HepG2 (cell line): ENCODE data around the gene ANO9. TPM values are rescaled to one million over a fixed set of nuclear protein-coding genes. Genes with fewer than 3 reads are reported as not detected.

Experiments
- ATAC-seq: fragments of 200-7000 bp; cut with Tn5 transposase; 3 replicates; pipeline ENCODE4 v1.9.1; 2020; ENCODE audit warnings: mild to moderate bottlenecking, moderate library complexity
- BruUV-seq: library from RNA; stranded (reverse); fragments of 400-500 nt; replicated peaks from 2 replicates; lab custom pipeline; 2021; lab: Mats Ljungman, UMichigan
- CTCF ChIA-PET: fragments of 300-600 bp; formaldehyde crosslinking; extraction: SDS; loops from one replicate; lab custom pipeline; 2021; ENCODE audit warnings: low total read pairs, inconsistent platforms, low intra/inter-chr PET ratio; lab: Yijun Ruan, JAX
- POLR2A ChIA-PET: fragments of 350-600 bp; sonication (Branson Sonifier 250); formaldehyde crosslinking; loops from one replicate; lab custom pipeline; 2020; ENCODE audit warnings: antibody characterized with exemption, inconsistent platforms; lab: Yijun Ruan, JAX
- DNase-seq: peaks from one replicate; pipeline ENCODE4 v3.0.0-alpha.2; 2015; ENCODE audit warnings: low spot score
- FAIRE-seq: peaks from 3 replicates; lab custom pipeline; 2011; peaks lifted over from hg19 to GRCh38; lab: Jason Lieb, UNC
- H2AFZ ChIP-seq: one replicate; pipeline ENCODE4 v1.6.1; 2011; ENCODE audit warnings: low read length, inconsistent platforms
- H3K27ac ChIP-seq: fragments of 300-600 bp; 3 replicates; pipeline ENCODE4 v1.8.0; 2011; ENCODE audit warnings: mixed run types, mild to moderate bottlenecking, mixed read lengths, low read length, inconsistent platforms; ENCODE audit not compliant: insufficient read depth; ENCODE audit errors: extremely low read length
- H3K27me3 ChIP-seq, 2 experiments: fragments of 200-600 bp in 1 of 2; 2 replicates in 1 of 2; 3 replicates in 1 of 2; pipeline versions ENCODE4 v1.6.0 to v1.8.0; 2011; ENCODE audit warnings: low read length in 2 of 2, mild to moderate bottlenecking in 2 of 2, moderate library complexity in 2 of 2, inconsistent platforms in 1 of 2; ENCODE audit not compliant: insufficient read depth in 2 of 2, control insufficient read depth in 1 of 2
- H3K36me3 ChIP-seq, 2 experiments: fragments of 200-600 bp in 1 of 2; replicated peaks in 1 of 2; 2 replicates in 1 of 2; 3 replicates in 1 of 2; pipeline versions ENCODE4 v1.5.1 to v1.8.0; 2011; ENCODE audit warnings: low read length in 2 of 2, inconsistent platforms in 1 of 2; ENCODE audit not compliant: insufficient read depth in 2 of 2, control insufficient read depth in 1 of 2
- H3K4me1 ChIP-seq: 2 replicates; pipeline ENCODE4 v1.5.1; 2012; ENCODE audit warnings: low read length, inconsistent platforms; ENCODE audit not compliant: insufficient read depth
- H3K4me2 ChIP-seq: 2 replicates; pipeline ENCODE4 v1.6.0; 2011; ENCODE audit warnings: low read depth, low read length, inconsistent platforms
- H3K4me3 ChIP-seq, 3 experiments: fragments of 200-600 bp in 1 of 3; sonication (generic), shearing (Covaris generic) in 1 of 3; replicated peaks in 1 of 3; 2 replicates each; pipeline ENCODE4 v1.5.1; 2011 to 2016; ENCODE audit warnings: low read length in 3 of 3, inconsistent platforms in 2 of 3, low read depth in 2 of 3, mild to moderate bottlenecking in 2 of 3, control low read depth in 1 of 3, mixed read lengths in 1 of 3; ENCODE audit not compliant: insufficient read depth in 1 of 3
- H3K79me2 ChIP-seq: one replicate; pipeline ENCODE4 v1.6.1; 2011; ENCODE audit warnings: low read length, inconsistent platforms; ENCODE audit not compliant: insufficient read depth
- H3K9ac ChIP-seq: 2 replicates; pipeline ENCODE4 v1.6.0; 2011; ENCODE audit warnings: mild to moderate bottlenecking, low read depth, low read length, inconsistent platforms; ENCODE audit not compliant: insufficient read depth
- H3K9me3 ChIP-seq: 2 replicates; pipeline ENCODE4 v1.5.1; 2012; ENCODE audit warnings: mild to moderate bottlenecking, low read length
- H4K20me1 ChIP-seq: 2 replicates; pipeline ENCODE4 v1.6.0; 2011; ENCODE audit warnings: inconsistent platforms, mild to moderate bottlenecking, low read length, moderate library complexity; ENCODE audit not compliant: insufficient read depth
- AGO2 ChIP-seq: fragments of 200-400 bp; formaldehyde crosslinking; optimal IDR thresholded peaks from 2 replicates; pipeline ENCODE3; 2017; ENCODE audit warnings: mild to moderate bottlenecking, low read depth, low read length, moderate library complexity
- HIC2 ChIP-seq: sonication (generic); formaldehyde crosslinking; IDR thresholded peaks from 2 replicates; pipeline ENCODE4 v1.9.0; 2022; ENCODE audit warnings: low read depth, missing genetic modification reagents
- HMGXB4 ChIP-seq, 2 experiments: sonication (generic) in 1 of 2; formaldehyde crosslinking in 1 of 2; IDR thresholded peaks; 2 replicates each; pipeline versions ENCODE4 v1.4.0 to v1.6.1; 2018 to 2020; ENCODE audit warnings: missing genetic modification reagents in 2 of 2, borderline replicate concordance in 1 of 2, low read depth in 1 of 2, mild to moderate bottlenecking in 1 of 2, missing biosample characterization in 1 of 2
- HOXA3 ChIP-seq: sonication (generic); formaldehyde crosslinking; IDR thresholded peaks from 2 replicates; pipeline ENCODE4 v1.5.0; 2020; ENCODE audit warnings: missing genetic modification reagents
- HOXA7 ChIP-seq: sonication (generic); formaldehyde crosslinking; IDR thresholded peaks from 2 replicates; pipeline ENCODE4 v1.8.1; 2022; ENCODE audit warnings: mild to moderate bottlenecking, missing genetic modification reagents, moderate library complexity
- ISL2 ChIP-seq: sonication (generic); formaldehyde crosslinking; IDR thresholded peaks from 2 replicates; pipeline ENCODE4 v1.5.0; 2020; ENCODE audit warnings: missing genetic modification reagents
- NFATC3 ChIP-seq: sonication (generic); formaldehyde crosslinking; IDR thresholded peaks from 2 replicates; pipeline ENCODE4 v1.5.1; 2020; ENCODE audit warnings: mild to moderate bottlenecking, missing genetic modification reagents
- TERF1 ChIP-seq: sonication (generic); formaldehyde crosslinking; IDR thresholded peaks from 2 replicates; pipeline ENCODE4 v1.8.0; 2022; ENCODE audit warnings: mild to moderate bottlenecking, missing genetic modification reagents, moderate library complexity
- ZHX1 ChIP-seq: sonication (generic); formaldehyde crosslinking; IDR thresholded peaks from 2 replicates; pipeline ENCODE4 v1.8.1; 2022; ENCODE audit warnings: low read depth, mild to moderate bottlenecking, missing genetic modification reagents
- ZNF160 ChIP-seq: sonication (generic); formaldehyde crosslinking; IDR thresholded peaks from 2 replicates; pipeline ENCODE4 v1.8.0; 2022; ENCODE audit warnings: mild to moderate bottlenecking, inconsistent platforms, missing genetic modification reagents
- ZNF639 ChIP-seq: conservative IDR thresholded peaks from 2 replicates; pipeline ENCODE4 v1.6.1; 2018; ENCODE audit warnings: missing genetic modification reagents
- ZNF670 ChIP-seq: sonication (generic); formaldehyde crosslinking; IDR thresholded peaks from 2 replicates; pipeline ENCODE4 v1.8.0; 2022; ENCODE audit warnings: mild to moderate bottlenecking, missing genetic modification reagents, borderline replicate concordance
- ZNF691 ChIP-seq: sonication (generic); formaldehyde crosslinking; IDR thresholded peaks from 2 replicates; pipeline ENCODE4 v1.4.0; 2020; ENCODE audit warnings: missing genetic modification reagents, low read depth, mild to moderate bottlenecking, borderline replicate concordance
- WGBS: methylation state at CpG from one replicate; pipeline ENCODE4 v1.1.6; 2017; ENCODE audit warnings: low lambda C conversion rate; 5-methylcytosine and 5-hydroxymethylcytosine counted together
- in situ Hi-C: cut with HindIII; loops from 2 replicates; pipeline ENCODE4 v1.10.0; 2017; ENCODE audit warnings: low pct_unique_long_range_greater_than_20kb; ENCODE audit not compliant: extremely low pct_ligation_motif_present
- intact Hi-C: fragments of 100-400 bp; cut with micrococcal nuclease; formaldehyde crosslinking; loops from one replicate; pipeline ENCODE4 v1.10.0; 2022; ENCODE audit not compliant: unreplicated experiment
- polyA plus RNA-seq, 8 experiments: library from polyadenylated mRNA; depleted of rRNA in 3 of 8; stranded (reverse) in 7 of 8; unstranded in 1 of 8; fragments of >200 nt; fragmentation: Illumina TruSeq in 4 of 8; extraction: Trizol in 4 of 8; gene quantifications; 2 replicates each; pipeline versions ENCODE4 v1.2.1 to v1.2.3, GENCODE V29; 2011 to 2016; ENCODE audit warnings: low read depth in 4 of 8, missing spikeins in 1 of 8, mixed read lengths in 1 of 8; ENCODE audit not compliant: insufficient read depth in 1 of 8
- total RNA-seq, 5 experiments: library from RNA; depleted of rRNA; stranded (reverse); fragments of >200 nt; fragmentation: Illumina TruSeq; extraction: Trizol; gene quantifications; 2 replicates each; pipeline ENCODE4 v1.2.3, GENCODE V29; 2016; ENCODE audit warnings: low read depth in 1 of 5

ANO9 gene
- total and polyA plus RNA-seq, 2 of the 13 experiments (the other 11 are each of a cell fraction or from before 2014, with no cell fraction given) = 8.9 to 14.3 TPM

GRCh38 chr11:407651-408123 lies 34.1 kb downstream of the ANO9 start:
- POLR2A ChIA-PET = interaction anchor here (0.6 to 1.7 kb wide), 5 partner anchors 11 to 128 kb away, joined by 3 to 6 read pairs (median 5); partner anchors contain the start of genes HRAS, PKP3 and PTDSS2
- in situ Hi-C loops = loop anchor here (5.0 kb wide), 1 partner anchor 35 kb away; the partner anchor contains the start of gene ANO9
- intact Hi-C loops = loop anchor here (5.0 kb wide), 1 partner anchor 40 kb away; no protein-coding TSS in a partner anchor
- Histone ChIP-seq H2AFZ (no peak overlapping the region), H3K79me2 (no peaks in the 10 kb centered on the region), H3K27me3 (no peaks in the 10 kb centered on the region), H3K27ac (no peak overlapping the region), H3K4me1 (peaks cover 33% of the 10 kb centered on the region), H4K20me1 (no peaks in the 10 kb centered on the region), H3K4me3 (no peak overlapping the region), H3K36me3 (peaks cover 3 to 11% of the 10 kb centered on the region in 2 experiments; a peak in 3 of 5 replicates), H3K9ac (no peak overlapping the region), H3K4me2 (no peak overlapping the region), H3K9me3 (no peaks in the 10 kb centered on the region)
- DNase-seq (no peak), FAIRE-seq (no peak), ATAC-seq (no peak)
- no TSS peak for BruUV-seq
- WGBS = 96% methylated on average over 28 of the region's 28 CpGs
- CTCF ChIA-PET = no interaction called here
- TF ChIP-seq TERF1 (CRISPR knock-in tag) (no peak), HOXA7 (CRISPR knock-in tag) (no peak), ISL2 (no peak), ZNF160 (CRISPR knock-in tag) (no peak), NFATC3 (CRISPR knock-in tag) (no peak), HIC2 (CRISPR knock-in tag) (no peak), ZNF691 (CRISPR knock-in tag) (no peak), HMGXB4 (CRISPR knock-in tag; IDR thresholded peaks at IDR 0.05; ENCODE audit: borderline replicate concordance in 1 of 2, low read depth in 1 of 2) (no peak), ZHX1 (0 out of 2 replicates have a peak, but pooled peaks have one; percentile 31), AGO2 (peak; percentile 69), ZNF670 (CRISPR knock-in tag) (no peak), HOXA3 (CRISPR knock-in tag) (0 out of 2 replicates have a peak, but pooled peaks have one; percentile 16), ZNF639 (CRISPR knock-in tag) (no peak)
